SK-N-SH treated with all-trans-retinoic acid at 6 μM for 48 hours (cell line): ENCODE data around the gene SARNP.

ENCODE experiments used
- ATAC-seq: fragments of 200-7000 bp; cut with Tn5 transposase; 3 replicates; pipeline ENCODE4 v1.9.1; 2020; ENCODE audit warnings: mild to moderate bottlenecking, moderate library complexity
- BACH2 ChIP-seq: fragments of 250-450 bp; sonication (Bioruptor Pico); IDR thresholded peaks from 2 replicates; pipeline ENCODE4 v1.9.0; 2021; ENCODE audit warnings: mild to moderate bottlenecking, borderline replicate concordance
- CSDC2 ChIP-seq: fragments of 250-450 bp; sonication (Bioruptor Pico); IDR thresholded peaks from 2 replicates; pipeline ENCODE4 v1.5.0; 2020; ENCODE audit warnings: mild to moderate bottlenecking, moderate library complexity
- ESRRG ChIP-seq: fragments of 250-450 bp; sonication (Bioruptor Pico); IDR thresholded peaks from 2 replicates; pipeline ENCODE4 v1.6.1; 2021; ENCODE audit warnings: mild to moderate bottlenecking
- GLIS3 ChIP-seq: fragments of 250-450 bp; sonication (Bioruptor Pico); IDR thresholded peaks from 2 replicates; pipeline ENCODE4 v1.5.0; 2020; ENCODE audit warnings: mild to moderate bottlenecking, moderate library complexity
- ISL1 ChIP-seq: fragments of 250-450 bp; sonication (Bioruptor Pico); IDR thresholded peaks from 2 replicates; pipeline ENCODE4 v2.1.2; 2022; ENCODE audit warnings: mild to moderate bottlenecking, moderate library complexity
- OSR1 ChIP-seq: fragments of 250-450 bp; sonication (Bioruptor Pico); IDR thresholded peaks from 2 replicates; pipeline ENCODE4 v1.8.0; 2022; ENCODE audit warnings: moderate library complexity, mild to moderate bottlenecking, inconsistent platforms
- PPARA ChIP-seq: fragments of 250-450 bp; sonication (Bioruptor Pico); IDR thresholded peaks from 2 replicates; pipeline ENCODE4 v1.5.0; 2020; ENCODE audit warnings: mild to moderate bottlenecking, borderline replicate concordance
- RARB ChIP-seq: fragments of 250-450 bp; sonication (Bioruptor Pico); IDR thresholded peaks from 2 replicates; pipeline ENCODE4 v1.8.0; 2021; ENCODE audit warnings: mild to moderate bottlenecking, moderate library complexity
- SNAI2 ChIP-seq: fragments of 250-450 bp; sonication (Bioruptor Pico); IDR thresholded peaks from 2 replicates; pipeline ENCODE4 v1.5.0; 2020; ENCODE audit warnings: mild to moderate bottlenecking, moderate library complexity
- TCF4 ChIP-seq: fragments of 250-450 bp; sonication (Bioruptor Pico); IDR thresholded peaks from 2 replicates; pipeline ENCODE4 v1.8.0; 2021; ENCODE audit warnings: mild to moderate bottlenecking, moderate library complexity, borderline replicate concordance
- TOX ChIP-seq: fragments of 250-450 bp; sonication (Bioruptor Pico); IDR thresholded peaks from 2 replicates; pipeline ENCODE4 v1.8.0; 2021; ENCODE audit warnings: mild to moderate bottlenecking, moderate library complexity, borderline replicate concordance
- ZC3H10 ChIP-seq: fragments of 250-450 bp; sonication (Bioruptor Pico); IDR thresholded peaks from 2 replicates; pipeline ENCODE4 v1.5.1; 2021; ENCODE audit warnings: mild to moderate bottlenecking, moderate library complexity
- ZFP3 ChIP-seq: fragments of 250-450 bp; sonication (Bioruptor Pico); IDR thresholded peaks from 2 replicates; pipeline ENCODE4 v1.5.0; 2020; ENCODE audit warnings: mild to moderate bottlenecking, moderate library complexity
- ZFP30 ChIP-seq: fragments of 450-650 bp; formaldehyde crosslinking; IDR thresholded peaks from 2 replicates; pipeline ENCODE4 v1.5.0; 2022; ENCODE audit warnings: mild to moderate bottlenecking, moderate library complexity
- ZNF565 ChIP-seq: fragments of 450-650 bp; formaldehyde crosslinking; conservative IDR thresholded peaks from 2 replicates; pipeline ENCODE4 v1.5.0; 2020; ENCODE audit warnings: low read depth, mild to moderate bottlenecking, moderate library complexity
- ZNF70 ChIP-seq: fragments of 450-650 bp; formaldehyde crosslinking; IDR thresholded peaks from 2 replicates; pipeline ENCODE4 v1.5.0; 2020; ENCODE audit warnings: mild to moderate bottlenecking, moderate library complexity
- TF ChIP-seq, protein P1 (sequence below): fragments of 250-450 bp; sonication (Bioruptor Pico); IDR thresholded peaks from 2 replicates; pipeline ENCODE4 v1.5.0; 2020; ENCODE audit warnings: mild to moderate bottlenecking, moderate library complexity
- TF ChIP-seq, protein P2 (sequence below): fragments of 250-450 bp; sonication (Bioruptor Pico); IDR thresholded peaks from 2 replicates; pipeline ENCODE4 v1.5.1; 2021; ENCODE audit warnings: mild to moderate bottlenecking, moderate library complexity
- TF ChIP-seq, protein P3 (sequence below): fragments of 250-450 bp; sonication (Bioruptor Pico); IDR thresholded peaks from 2 replicates; pipeline ENCODE4 v1.5.1; 2020; ENCODE audit warnings: low read depth, mild to moderate bottlenecking, moderate library complexity
- TF ChIP-seq, protein P4 (sequence below): fragments of 250-450 bp; sonication (Bioruptor Pico); IDR thresholded peaks from 2 replicates; pipeline ENCODE4 v1.8.0; 2021; ENCODE audit warnings: low read depth, mild to moderate bottlenecking, moderate library complexity, borderline replicate concordance

The SARNP gene

DNA sequence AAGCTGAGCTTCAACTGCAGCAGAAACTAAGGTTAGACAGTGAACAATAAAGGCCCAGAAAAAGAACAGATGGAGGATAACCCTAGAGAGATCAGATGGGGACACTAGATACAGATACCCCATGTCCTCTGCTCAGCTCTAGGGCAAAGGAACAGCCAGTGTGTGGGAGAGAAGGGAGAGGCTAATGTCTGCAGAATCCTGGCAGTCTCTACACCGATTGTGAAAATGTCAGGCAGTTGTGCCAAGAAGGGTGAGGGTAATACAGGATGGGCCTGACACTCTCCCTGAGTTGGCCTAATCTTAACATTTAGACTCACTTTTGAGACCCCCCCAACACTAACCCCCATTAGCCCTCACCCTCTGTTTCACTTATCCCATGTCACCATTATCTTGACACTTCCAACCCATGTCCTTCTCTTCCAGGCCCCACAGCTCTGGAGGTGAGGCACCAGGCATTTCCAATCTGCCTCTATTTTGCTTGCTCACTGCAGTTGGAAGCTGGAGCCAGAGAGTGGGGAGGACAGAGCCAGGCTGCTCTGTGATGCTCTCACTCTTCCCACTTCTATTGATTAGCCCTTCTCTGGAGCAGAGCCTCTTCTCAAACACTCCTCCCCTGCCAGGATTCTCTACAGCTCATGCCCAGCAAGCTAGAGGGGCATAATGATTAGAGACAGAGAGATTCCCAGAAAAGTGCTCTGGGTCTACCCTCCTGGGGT, 104.7 kb downstream of the SARNP start:
- ATAC-seq = no peak

DNA sequence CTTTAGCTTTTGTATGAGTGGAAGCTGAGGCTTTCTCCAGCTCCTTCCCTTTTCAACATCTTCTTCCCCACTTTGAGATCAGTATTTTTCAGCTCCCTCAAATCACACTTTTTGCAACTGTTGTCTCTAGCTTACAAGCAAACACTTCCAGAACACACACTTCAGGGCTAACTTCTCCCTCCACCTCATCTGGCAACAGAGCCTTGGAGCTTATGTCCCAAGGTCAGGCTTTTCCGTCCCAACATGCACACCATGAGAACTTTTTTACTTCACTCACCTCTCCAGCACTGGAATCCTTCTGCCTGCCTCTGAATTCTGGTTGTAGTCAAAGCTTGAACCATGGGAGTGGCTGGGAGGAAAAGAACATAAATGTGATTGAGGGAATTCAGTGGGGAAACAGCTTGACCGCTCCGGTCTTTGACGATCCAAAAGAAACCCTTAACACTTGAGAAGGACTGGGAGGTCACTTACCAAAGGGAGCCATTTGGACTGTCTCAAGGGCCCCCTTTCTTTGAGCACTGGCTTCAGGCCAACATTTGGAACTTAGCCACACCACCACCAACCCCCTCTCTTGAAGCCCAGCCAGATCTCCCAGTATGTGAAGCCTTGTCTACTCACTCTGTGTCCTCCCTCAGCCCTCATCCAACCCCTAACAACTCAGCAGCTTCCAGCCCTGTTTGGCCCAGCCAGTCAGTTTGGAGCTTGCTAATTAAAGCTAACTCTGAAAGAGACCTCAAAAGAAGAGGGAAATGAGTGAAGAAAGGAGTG, 105.6 kb downstream of the SARNP start:
- no peak for ATAC-seq
- no peak for TF ChIP-seq ZFP30 (CRISPR knock-in tag)
- TF ChIP-seq, all 23 proteins: peak for 0

More for the DNA sequence above, 104.7 kb downstream of the SARNP start:
- TF ChIP-seq ESRRG (CRISPR knock-in tag) (no peak), ISL1 (CRISPR knock-in tag) (no peak), OSR1 (no peak), TCF4 (CRISPR knock-in tag) (no peak), PPARA (CRISPR knock-in tag) (no peak), BACH2 (no peak), ZNF565 (CRISPR knock-in tag) (no peak), CSDC2 (CRISPR knock-in tag) (no peak), ZNF70 (CRISPR knock-in tag) (no peak), ZFP3 (CRISPR knock-in tag) (no peak), SNAI2 (no peak), GLIS3 (CRISPR knock-in tag) (no peak), TOX (CRISPR knock-in tag) (no peak), RARB (no peak), ZC3H10 (CRISPR knock-in tag) (no peak)
- TF ChIP-seq, protein P1, sequence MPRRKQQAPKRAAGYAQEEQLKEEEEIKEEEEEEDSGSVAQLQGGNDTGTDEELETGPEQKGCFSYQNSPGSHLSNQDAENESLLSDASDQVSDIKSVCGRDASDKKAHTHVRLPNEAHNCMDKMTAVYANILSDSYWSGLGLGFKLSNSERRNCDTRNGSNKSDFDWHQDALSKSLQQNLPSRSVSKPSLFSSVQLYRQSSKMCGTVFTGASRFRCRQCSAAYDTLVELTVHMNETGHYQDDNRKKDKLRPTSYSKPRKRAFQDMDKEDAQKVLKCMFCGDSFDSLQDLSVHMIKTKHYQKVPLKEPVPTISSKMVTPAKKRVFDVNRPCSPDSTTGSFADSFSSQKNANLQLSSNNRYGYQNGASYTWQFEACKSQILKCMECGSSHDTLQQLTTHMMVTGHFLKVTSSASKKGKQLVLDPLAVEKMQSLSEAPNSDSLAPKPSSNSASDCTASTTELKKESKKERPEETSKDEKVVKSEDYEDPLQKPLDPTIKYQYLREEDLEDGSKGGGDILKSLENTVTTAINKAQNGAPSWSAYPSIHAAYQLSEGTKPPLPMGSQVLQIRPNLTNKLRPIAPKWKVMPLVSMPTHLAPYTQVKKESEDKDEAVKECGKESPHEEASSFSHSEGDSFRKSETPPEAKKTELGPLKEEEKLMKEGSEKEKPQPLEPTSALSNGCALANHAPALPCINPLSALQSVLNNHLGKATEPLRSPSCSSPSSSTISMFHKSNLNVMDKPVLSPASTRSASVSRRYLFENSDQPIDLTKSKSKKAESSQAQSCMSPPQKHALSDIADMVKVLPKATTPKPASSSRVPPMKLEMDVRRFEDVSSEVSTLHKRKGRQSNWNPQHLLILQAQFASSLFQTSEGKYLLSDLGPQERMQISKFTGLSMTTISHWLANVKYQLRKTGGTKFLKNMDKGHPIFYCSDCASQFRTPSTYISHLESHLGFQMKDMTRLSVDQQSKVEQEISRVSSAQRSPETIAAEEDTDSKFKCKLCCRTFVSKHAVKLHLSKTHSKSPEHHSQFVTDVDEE (CRISPR knock-in tag) = no peak
- TF ChIP-seq, protein P2, sequence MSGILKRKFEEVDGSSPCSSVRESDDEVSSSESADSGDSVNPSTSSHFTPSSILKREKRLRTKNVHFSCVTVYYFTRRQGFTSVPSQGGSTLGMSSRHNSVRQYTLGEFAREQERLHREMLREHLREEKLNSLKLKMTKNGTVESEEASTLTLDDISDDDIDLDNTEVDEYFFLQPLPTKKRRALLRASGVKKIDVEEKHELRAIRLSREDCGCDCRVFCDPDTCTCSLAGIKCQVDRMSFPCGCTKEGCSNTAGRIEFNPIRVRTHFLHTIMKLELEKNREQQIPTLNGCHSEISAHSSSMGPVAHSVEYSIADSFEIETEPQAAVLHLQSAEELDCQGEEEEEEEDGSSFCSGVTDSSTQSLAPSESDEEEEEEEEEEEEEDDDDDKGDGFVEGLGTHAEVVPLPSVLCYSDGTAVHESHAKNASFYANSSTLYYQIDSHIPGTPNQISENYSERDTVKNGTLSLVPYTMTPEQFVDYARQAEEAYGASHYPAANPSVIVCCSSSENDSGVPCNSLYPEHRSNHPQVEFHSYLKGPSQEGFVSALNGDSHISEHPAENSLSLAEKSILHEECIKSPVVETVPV (CRISPR knock-in tag) = no peak
- TF ChIP-seq, protein P3, sequence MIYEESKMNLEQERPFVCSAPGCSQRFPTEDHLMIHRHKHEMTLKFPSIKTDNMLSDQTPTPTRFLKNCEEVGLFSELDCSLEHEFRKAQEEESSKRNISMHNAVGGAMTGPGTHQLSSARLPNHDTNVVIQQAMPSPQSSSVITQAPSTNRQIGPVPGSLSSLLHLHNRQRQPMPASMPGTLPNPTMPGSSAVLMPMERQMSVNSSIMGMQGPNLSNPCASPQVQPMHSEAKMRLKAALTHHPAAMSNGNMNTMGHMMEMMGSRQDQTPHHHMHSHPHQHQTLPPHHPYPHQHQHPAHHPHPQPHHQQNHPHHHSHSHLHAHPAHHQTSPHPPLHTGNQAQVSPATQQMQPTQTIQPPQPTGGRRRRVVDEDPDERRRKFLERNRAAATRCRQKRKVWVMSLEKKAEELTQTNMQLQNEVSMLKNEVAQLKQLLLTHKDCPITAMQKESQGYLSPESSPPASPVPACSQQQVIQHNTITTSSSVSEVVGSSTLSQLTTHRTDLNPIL (CRISPR knock-in tag) = no peak
- TF ChIP-seq, protein P4, sequence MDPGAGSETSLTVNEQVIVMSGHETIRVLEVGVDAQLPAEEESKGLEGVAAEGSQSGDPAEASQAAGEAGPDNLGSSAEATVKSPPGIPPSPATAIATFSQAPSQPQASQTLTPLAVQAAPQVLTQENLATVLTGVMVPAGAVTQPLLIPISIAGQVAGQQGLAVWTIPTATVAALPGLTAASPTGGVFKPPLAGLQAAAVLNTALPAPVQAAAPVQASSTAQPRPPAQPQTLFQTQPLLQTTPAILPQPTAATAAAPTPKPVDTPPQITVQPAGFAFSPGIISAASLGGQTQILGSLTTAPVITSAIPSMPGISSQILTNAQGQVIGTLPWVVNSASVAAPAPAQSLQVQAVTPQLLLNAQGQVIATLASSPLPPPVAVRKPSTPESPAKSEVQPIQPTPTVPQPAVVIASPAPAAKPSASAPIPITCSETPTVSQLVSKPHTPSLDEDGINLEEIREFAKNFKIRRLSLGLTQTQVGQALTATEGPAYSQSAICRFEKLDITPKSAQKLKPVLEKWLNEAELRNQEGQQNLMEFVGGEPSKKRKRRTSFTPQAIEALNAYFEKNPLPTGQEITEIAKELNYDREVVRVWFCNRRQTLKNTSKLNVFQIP = no peak

DNA sequence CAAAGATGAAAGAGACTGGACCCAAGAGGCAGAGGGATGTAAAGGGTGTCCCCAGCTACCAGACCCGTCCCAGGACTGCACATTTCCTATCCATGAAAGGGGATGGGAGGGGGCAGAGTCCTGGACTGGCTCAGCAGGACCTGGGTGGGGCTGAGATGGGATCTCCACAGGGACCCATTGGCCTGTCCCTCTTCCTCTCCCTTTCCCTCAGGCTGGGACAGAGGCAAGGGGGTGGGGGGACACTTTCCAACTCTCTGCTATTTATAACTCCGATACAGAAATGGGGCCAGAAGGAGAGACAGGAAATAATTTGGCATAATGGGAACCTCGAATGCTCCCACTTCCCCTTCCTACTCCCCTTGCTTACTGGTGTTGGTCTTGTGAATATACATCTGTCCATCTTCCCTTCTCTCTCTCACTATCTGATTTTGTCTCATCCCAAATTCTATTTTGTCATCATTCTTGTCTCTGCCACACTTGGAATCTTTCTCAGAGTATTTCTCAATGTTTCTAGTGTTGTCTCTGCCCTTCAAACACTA, 108.8 kb downstream of the SARNP start:
- TF ChIP-seq ZC3H10 (CRISPR knock-in tag) (no peak), ZFP3 (CRISPR knock-in tag) (no peak), ZFP30 (CRISPR knock-in tag) (no peak), ESRRG (CRISPR knock-in tag) (no peak), TOX (CRISPR knock-in tag) (no peak), GLIS3 (CRISPR knock-in tag) (no peak)
- TF ChIP-seq, protein P2 (CRISPR knock-in tag) = no peak
- TF ChIP-seq, protein P4 = no peak
- no peak; the same call in 2 of the 3 replicates for ATAC-seq
